Panc1 (cell line): ENCODE results near the gene TNFAIP3. TPM values are rescaled to one million over a fixed set of nuclear protein-coding genes. Genes with fewer than 3 reads are reported as not detected.
A peak's percentile ranks its signal among the peaks of the same experiment; 100 is the strongest.

Source experiments
- ATAC-seq: fragments of 200-7000 bp; cut with Tn5 transposase; 2 replicates; pipeline ENCODE4 v1.9.1; 2020; ENCODE audit warnings: mild to moderate bottlenecking, moderate library complexity
- BruUV-seq: library from RNA; stranded (reverse); fragments of 400-500 nt; replicated peaks from 2 replicates; lab custom pipeline; 2021; lab: Mats Ljungman, UMichigan
- CTCF ChIA-PET: fragments of 300-600 bp; sonication (Branson Sonifier 250); formaldehyde crosslinking; loops from one replicate; lab custom pipeline; 2022; ENCODE audit warnings: antibody characterized with exemption; lab: Charles Lee
- POLR2A ChIA-PET: fragments of 300-600 bp; sonication (Branson Sonifier 250); formaldehyde crosslinking; loops from one replicate; lab custom pipeline; 2022; ENCODE audit warnings: antibody characterized with exemption; lab: Charles Lee
- DNase-seq: peaks from one replicate; pipeline ENCODE4 v3.0.0-alpha.2; 2010; ENCODE audit warnings: low read depth, low spot score
- H3K27ac ChIP-seq: 2 replicates; pipeline ENCODE4 v1.5.1; 2011; ENCODE audit warnings: mild to moderate bottlenecking, low read length, inconsistent platforms
- H3K27me3 ChIP-seq: fragments of 200-500 bp; sonication (Bioruptor generic); 2 replicates; pipeline ENCODE4 v1.6.0; 2014; ENCODE audit warnings: low read length, inconsistent platforms; ENCODE audit not compliant: control insufficient read depth, insufficient read depth
- H3K36me3 ChIP-seq: fragments of 200-500 bp; sonication (Bioruptor generic); 2 replicates; pipeline ENCODE4 v1.5.1; 2014; ENCODE audit warnings: inconsistent platforms, mild to moderate bottlenecking, low read length, moderate library complexity; ENCODE audit not compliant: control insufficient read depth, insufficient read depth
- H3K4me1 ChIP-seq: 2 replicates; pipeline ENCODE4 v1.5.1; 2011; ENCODE audit warnings: inconsistent platforms, mild to moderate bottlenecking, low read length, moderate library complexity; ENCODE audit not compliant: control insufficient read depth, insufficient read depth
- H3K4me3 ChIP-seq, 2 experiments: 2 replicates each; pipeline ENCODE4 v1.5.1; 2011 to 2012; ENCODE audit warnings: low read depth in 2 of 2, low read length in 2 of 2, mild to moderate bottlenecking in 2 of 2, inconsistent platforms in 1 of 2, moderate library complexity in 1 of 2
- H3K9me3 ChIP-seq: fragments of 200-500 bp; sonication (Bioruptor generic); 2 replicates; pipeline ENCODE4 v1.5.1; 2014; ENCODE audit warnings: low read depth, mild to moderate bottlenecking, inconsistent platforms, low read length, moderate library complexity; ENCODE audit not compliant: control insufficient read depth, insufficient read depth
- CTCF ChIP-seq: fragments of 450-650 bp; IDR thresholded peaks from 2 replicates; pipeline ENCODE4 v1.5.1; 2017; ENCODE audit warnings: mild to moderate bottlenecking
- POLR2AphosphoS5 ChIP-seq: IDR thresholded peaks from 2 replicates; pipeline ENCODE4 v1.6.1; 2012; ENCODE audit warnings: mild to moderate bottlenecking, low read depth, low read length, moderate library complexity
- REST ChIP-seq, 2 experiments: IDR thresholded peaks; 2 replicates each; pipeline ENCODE4 v1.6.1; 2011 to 2012; ENCODE audit warnings: low read depth in 2 of 2, control low read depth in 1 of 2, low read length in 1 of 2, mild to moderate bottlenecking in 1 of 2, moderate library complexity in 1 of 2; ENCODE audit not compliant: insufficient read depth in 1 of 2
- SIN3A ChIP-seq: IDR thresholded peaks from 2 replicates; pipeline ENCODE4 v1.6.1; 2012; ENCODE audit warnings: low read depth, mild to moderate bottlenecking, low read length, moderate library complexity, borderline replicate concordance; ENCODE audit not compliant: insufficient read depth
- TCF7L2 ChIP-seq: IDR thresholded peaks from 2 replicates; pipeline ENCODE4 v1.6.1; 2011; ENCODE audit warnings: mild to moderate bottlenecking, low read depth, low read length, inconsistent platforms
- in situ Hi-C: cut with HindIII; loops from 2 replicates; pipeline ENCODE4 v1.10.0; 2016; ENCODE audit warnings: low sequenced_read_pairs, low pct_unique_long_range_greater_than_20kb
- intact Hi-C: fragments of 100-400 bp; cut with micrococcal nuclease; formaldehyde crosslinking; loops from one replicate; pipeline ENCODE4 v1.10.0; 2022; ENCODE audit not compliant: unreplicated experiment
- total RNA-seq: library from RNA; stranded (reverse); gene quantifications from one replicate; pipeline ENCODE4 v1.2.1, GENCODE V29; 2021; ENCODE audit not compliant: unreplicated experiment

The TNFAIP3 gene
- total RNA-seq, 1 experiment from 2014 or later = 15.0 TPM

- H3K4me1 ChIP-seq = no peaks in the 10 kb centered on the region
- no peaks in the 10 kb centered on the region for H3K36me3 ChIP-seq
- H3K4me3 ChIP-seq = no peak overlapping the region
- no peak for TF ChIP-seq TCF7L2
- intact Hi-C loops = no loop called here
- no peak for DNase-seq
- ATAC-seq = no peak
- no TSS peak for BruUV-seq
- CTCF ChIA-PET = no interaction called here
- peaks cover 3% of the 10 kb centered on the region; the same call in 1 of the 2 replicates for H3K9me3 ChIP-seq
- H3K27me3 ChIP-seq = 0 out of 2 replicates have a peak, but pooled peaks cover 3% of the 10 kb centered on the region
- in situ Hi-C loops = no loop called here
- no peak overlapping the region for H3K27ac ChIP-seq
- POLR2A ChIA-PET = no interaction called here
These were observed 47.0 kb downstream of the TNFAIP3 start for GRCh38 chr6:137913996-137914529.

- Histone ChIP-seq H3K4me3 (no peak overlapping the region), H3K9me3 (peaks cover 3% of the 10 kb centered on the region; the same call in 1 of the 2 replicates), H3K4me1 (no peaks in the 10 kb centered on the region), H3K36me3 (no peaks in the 10 kb centered on the region), H3K27me3 (0 out of 2 replicates have a peak, but pooled peaks cover 3% of the 10 kb centered on the region), H3K27ac (no peak overlapping the region)
- DNase-seq (no peak), ATAC-seq (no peak)
- no TSS peak for BruUV-seq
- intact Hi-C loops = no loop called here
- TF ChIP-seq CTCF (no peak), REST (IDR thresholded peaks at IDR 0.05; ENCODE audit: insufficient read depth in 1 of 2, low read depth in 2 of 2, low read length in 1 of 2) (no peak), POLR2AphosphoS5 (no peak), SIN3A (no peak), TCF7L2 (no peak)
- in situ Hi-C loops = no loop called here
- ChIA-PET CTCF (no interaction called here), POLR2A (no interaction called here)
These were observed 47.6 kb downstream of the TNFAIP3 start for GRCh38 chr6:137914530-137915193.

GRCh38 chr6:137915790-137916189 lies 48.7 kb downstream of the TNFAIP3 start:
- DNase-seq (no peak), ATAC-seq (no peak)
- POLR2A ChIA-PET = no interaction called here
- Histone ChIP-seq H3K27ac (no peak overlapping the region), H3K4me1 (no peaks in the 10 kb centered on the region), H3K27me3 (0 out of 2 replicates have a peak, but pooled peaks cover 3% of the 10 kb centered on the region), H3K4me3 (no peak overlapping the region), H3K36me3 (no peaks in the 10 kb centered on the region), H3K9me3 (peaks cover 3% of the 10 kb centered on the region; the same call in 1 of the 2 replicates)
- no peak for TF ChIP-seq POLR2AphosphoS5
- TF ChIP-seq SIN3A = no peak
- TF ChIP-seq TCF7L2 = no peak
- TF ChIP-seq CTCF = 0 out of 2 replicates have a peak, but pooled peaks have one; percentile 8
- intact Hi-C loops = no loop called here
- CTCF ChIA-PET = no interaction called here
- BruUV-seq = no TSS peak
- in situ Hi-C loops = no loop called here
